Measurements from ENCODE around the gene PXDN.

DNA sequence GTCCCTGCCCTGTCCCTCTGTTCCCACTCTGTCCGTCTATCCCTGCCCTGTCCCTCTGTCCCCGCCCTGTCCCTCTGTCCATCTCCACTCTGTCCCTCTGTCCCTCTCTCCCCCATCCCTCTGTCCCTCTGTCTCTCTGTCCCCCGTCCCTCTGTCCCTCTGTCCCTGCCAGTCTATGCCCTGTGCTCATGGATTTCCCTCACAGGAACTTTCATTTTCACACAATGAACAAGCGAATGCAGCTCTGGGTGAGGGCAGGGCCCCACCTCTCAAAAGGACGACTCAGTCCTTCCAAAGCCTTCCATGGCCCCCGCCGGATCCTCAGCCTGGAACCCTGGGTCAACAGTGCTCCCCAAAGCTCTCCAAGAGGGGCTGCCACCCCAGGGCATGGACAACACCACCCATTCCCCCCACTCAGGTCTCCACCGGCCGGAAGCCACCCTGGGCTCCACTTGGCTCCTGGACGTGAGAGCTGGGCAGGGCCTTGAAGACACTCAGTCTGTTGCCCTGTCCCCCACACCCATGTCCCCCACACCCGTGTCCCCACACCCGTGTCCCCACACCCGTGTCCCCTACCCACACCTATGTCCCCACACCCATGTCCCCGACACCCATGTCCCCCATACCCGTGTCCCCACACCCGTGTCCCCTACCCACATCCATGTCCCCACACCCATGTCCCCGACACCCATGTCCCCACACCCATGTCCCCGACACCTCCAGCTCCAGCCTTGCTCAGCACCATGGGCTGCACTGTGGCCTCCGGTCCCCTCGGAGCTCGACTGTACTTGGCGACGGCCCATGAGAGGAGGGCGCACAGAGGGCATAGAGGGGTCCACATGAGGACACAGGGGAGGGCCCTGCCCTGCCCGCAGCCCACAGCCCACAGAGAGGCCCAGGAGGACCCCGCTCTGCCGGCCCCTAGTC is 156.0 kb downstream of the PXDN start:
- TF ChIP-seq, protein P1, sequence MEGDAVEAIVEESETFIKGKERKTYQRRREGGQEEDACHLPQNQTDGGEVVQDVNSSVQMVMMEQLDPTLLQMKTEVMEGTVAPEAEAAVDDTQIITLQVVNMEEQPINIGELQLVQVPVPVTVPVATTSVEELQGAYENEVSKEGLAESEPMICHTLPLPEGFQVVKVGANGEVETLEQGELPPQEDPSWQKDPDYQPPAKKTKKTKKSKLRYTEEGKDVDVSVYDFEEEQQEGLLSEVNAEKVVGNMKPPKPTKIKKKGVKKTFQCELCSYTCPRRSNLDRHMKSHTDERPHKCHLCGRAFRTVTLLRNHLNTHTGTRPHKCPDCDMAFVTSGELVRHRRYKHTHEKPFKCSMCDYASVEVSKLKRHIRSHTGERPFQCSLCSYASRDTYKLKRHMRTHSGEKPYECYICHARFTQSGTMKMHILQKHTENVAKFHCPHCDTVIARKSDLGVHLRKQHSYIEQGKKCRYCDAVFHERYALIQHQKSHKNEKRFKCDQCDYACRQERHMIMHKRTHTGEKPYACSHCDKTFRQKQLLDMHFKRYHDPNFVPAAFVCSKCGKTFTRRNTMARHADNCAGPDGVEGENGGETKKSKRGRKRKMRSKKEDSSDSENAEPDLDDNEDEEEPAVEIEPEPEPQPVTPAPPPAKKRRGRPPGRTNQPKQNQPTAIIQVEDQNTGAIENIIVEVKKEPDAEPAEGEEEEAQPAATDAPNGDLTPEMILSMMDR (IDR thresholded peaks at IDR 0.05) = no peak
- TF ChIP-seq POLR2A (IDR thresholded peaks at IDR 0.05) = no peak
- no peak for TF ChIP-seq EP300 (IDR thresholded peaks at IDR 0.05; ENCODE audit: low read depth)
